Psoas muscle (tissue), 8 donors: ENCODE data around the gene GPATCH8. TPM values are rescaled to one million over a fixed set of nuclear protein-coding genes. Genes with fewer than 3 reads are reported as not detected.

Experiments used
- ATAC-seq, 4 donors: fragments of 200-7000 bp; cut with Tn5 transposase; one replicate each; pipeline ENCODE4 v1.9.1; 2020; ENCODE audit warnings: moderate library complexity in 3 of 4, mild to moderate bottlenecking in 2 of 4
- DNase-seq, 2 donors: peaks; one replicate each; pipeline ENCODE4 v3.0.0-alpha.2; 2020
- H3K27ac ChIP-seq: fragments of 200-600 bp; one replicate; pipeline ENCODE4 v1.8.0; 2022
- H3K27me3 ChIP-seq, 3 donors: fragments of 200-600 bp in 1 of 3; one replicate each; pipeline versions ENCODE4 v1.6.1 to v1.8.0; 2013 to 2022; ENCODE audit warnings: low read length in 2 of 3, mild to moderate bottlenecking in 2 of 3, moderate library complexity in 1 of 3; ENCODE audit not compliant: insufficient read depth in 3 of 3
- H3K36me3 ChIP-seq, 2 donors: fragments of 200-600 bp in 1 of 2; one replicate each; pipeline versions ENCODE4 v1.6.1 to v1.8.0; 2013 to 2022; ENCODE audit warnings: low read depth in 1 of 2, mild to moderate bottlenecking in 1 of 2, moderate library complexity in 1 of 2; ENCODE audit not compliant: insufficient read depth in 1 of 2
- H3K4me1 ChIP-seq: fragments of 200-600 bp; one replicate; pipeline ENCODE4 v1.8.0; 2022
- H3K4me3 ChIP-seq: fragments of 200-600 bp; one replicate; pipeline ENCODE4 v1.8.0; 2022; ENCODE audit warnings: mild to moderate bottlenecking
- H3K9me3 ChIP-seq: fragments of 200-600 bp; one replicate; pipeline ENCODE4 v1.8.0; 2022
- CTCF ChIP-seq: fragments of 200-600 bp; IDR thresholded peaks from one replicate; pipeline ENCODE4 v1.8.0; 2022; ENCODE audit warnings: antibody characterized with exemption
- WGBS, 3 donors: extraction: QIAGEN DNeasy Blood & Tissue Kit; methylation state at CpG; one replicate each; pipeline versions ENCODE4 v1.1.6 to v1.1.7; 2013; 5-methylcytosine and 5-hydroxymethylcytosine counted together
- intact Hi-C, 2 donors: fragments of 100-400 bp; cut with DNase I; formaldehyde crosslinking; loops; one replicate each; pipeline versions ENCODE4 v1.11.0 to v1.14.2; 2022
- polyA plus RNA-seq, 3 donors: library from polyadenylated mRNA; stranded (reverse); fragments of 200-250 nt; gene quantifications; one replicate each; pipeline ENCODE4 v1.2.3, GENCODE V29; 2013
- total RNA-seq, 4 donors: library from RNA; stranded (reverse); fragmentation: NEBNext Ultra II Directional in 2 of 4; extraction: Animal tissue kit (Norgen Biotek cat#: 25700) in 2 of 4; gene quantifications; one replicate each; pipeline versions ENCODE4 v1.2.1 to v1.2.4, GENCODE V29; 2021 to 2023
- donor health status: healthy with polysubstance abuse.
- donor health status: DM: no; HTN: no; CAD: no; lungs with moderate emphysema.
- donor health status: Bipolar disorder and iron deficiency.
- donor health status: healthy.
- donor health status: DM: yes; HTN: yes; CAD: no.
- donor health status: DM: no; HTN: no; CAD: no.
- donor health status: DM: no; HTN: no; CAD: no.
- donor health status: DM: yes; HTN: yes; CAD: no.

The GPATCH8 gene
- total and polyA plus RNA-seq, 7 donors: 5.7 to 28.1 (median 19.0) TPM

- H3K4me1 ChIP-seq: no peaks in the 10 kb centered on the region
- no peak overlapping the region for H3K27ac ChIP-seq
- 77 to 86% (median 77%) methylated on average over 14 of the region's 14 CpGs for WGBS, 3 donors
- no peak for TF ChIP-seq CTCF
- intact Hi-C loops: no loop called here
- DNase-seq (no peak), ATAC-seq (no peak)
- H3K36me3 ChIP-seq: no peaks in the 10 kb centered on the region
- H3K4me3 ChIP-seq: no peak overlapping the region
- peaks cover 0 to 26% (median 21%) of the 10 kb centered on the region in 3 donors for H3K27me3 ChIP-seq
- H3K9me3 ChIP-seq: no peaks in the 10 kb centered on the region
Measured at GRCh38 chr17:44378171-44378705, 125.0 kb downstream of the GPATCH8 start.

- H3K27me3 ChIP-seq: peaks cover 0 to 40% (median 16%) of the 10 kb centered on the region in 3 donors
- DNase-seq (no peak), ATAC-seq (no peak)
- WGBS, 3 donors: 82 to 85% (median 83%) methylated on average over 12 of the region's 12 CpGs
- intact Hi-C loops: no loop called here
- H3K4me3 ChIP-seq: no peak overlapping the region
- H3K4me1 ChIP-seq: no peaks in the 10 kb centered on the region
- no peak overlapping the region for H3K27ac ChIP-seq
- no peaks in the 10 kb centered on the region for H3K9me3 ChIP-seq
- H3K36me3 ChIP-seq: no peaks in the 10 kb centered on the region
- TF ChIP-seq CTCF: no peak
Measured at GRCh38 chr17:44376779-44377178, 126.4 kb downstream of the GPATCH8 start.

GRCh38 chr17:44376124-44376523 is 127.1 kb downstream of the GPATCH8 start:
- TF ChIP-seq CTCF: no peak
- intact Hi-C loops: no loop called here
- Histone ChIP-seq H3K27me3 (peaks cover 0 to 45% (median 16%) of the 10 kb centered on the region in 3 donors), H3K9me3 (no peaks in the 10 kb centered on the region), H3K4me1 (no peaks in the 10 kb centered on the region), H3K36me3 (no peaks in the 10 kb centered on the region), H3K4me3 (no peak overlapping the region), H3K27ac (no peak overlapping the region)
- ATAC-seq: no peak
- peak in 1 of 2 donors; percentile 24 for DNase-seq
- 4 to 18% (median 10%) methylated on average over 5 of the region's 5 CpGs for WGBS, 3 donors

- Histone ChIP-seq H3K4me3 (no peak overlapping the region), H3K4me1 (no peaks in the 10 kb centered on the region), H3K36me3 (no peaks in the 10 kb centered on the region), H3K27me3 (peaks cover 0 to 52% (median 20%) of the 10 kb centered on the region in 3 donors), H3K27ac (no peak overlapping the region), H3K9me3 (no peaks in the 10 kb centered on the region)
- ATAC-seq (no peak), DNase-seq (no peak)
- intact Hi-C loops: no loop called here
- 27 to 28% (median 28%) methylated on average over 21 to 22 of the region's 22 CpGs for WGBS, 3 donors
- no peak for TF ChIP-seq CTCF
Measured at GRCh38 chr17:44375196-44376017, 127.8 kb downstream of the GPATCH8 start.
